Liver (tissue), 9 donors: Measurements from ENCODE around the gene MBNL2. TPM values are rescaled to one million over a fixed set of nuclear protein-coding genes. Genes with fewer than 3 reads are reported as not detected.

Source experiments
- DNase-seq: peaks from one replicate; pipeline ENCODE4 v3.0.0-alpha.2; 2017; ENCODE audit warnings: low spot score
- H3K27ac ChIP-seq, 2 donors: one replicate each; pipeline ENCODE4 v1.7.0; 2013; ENCODE audit warnings: inconsistent platforms in 2 of 2, low read length in 2 of 2, control low read depth in 1 of 2, low read depth in 1 of 2, mild to moderate bottlenecking in 1 of 2
- H3K27me3 ChIP-seq, 4 donors: one replicate each; pipeline versions ENCODE4 v1.6.1 to v1.7.0; 2013; ENCODE audit warnings: low read length in 3 of 4, inconsistent platforms in 1 of 4, mild to moderate bottlenecking in 1 of 4, moderate library complexity in 1 of 4; ENCODE audit not compliant: control insufficient read depth in 4 of 4, insufficient read depth in 4 of 4
- H3K36me3 ChIP-seq, 4 donors: one replicate each; pipeline versions ENCODE4 v1.6.1 to v1.7.0; 2013; ENCODE audit warnings: low read length in 3 of 4, mild to moderate bottlenecking in 3 of 4, low read depth in 1 of 4, moderate library complexity in 1 of 4; ENCODE audit not compliant: control insufficient read depth in 4 of 4, insufficient read depth in 3 of 4
- H3K4me1 ChIP-seq, 4 donors: one replicate each; pipeline versions ENCODE4 v1.6.1 to v1.7.0; 2013; ENCODE audit warnings: low read length in 3 of 4, mild to moderate bottlenecking in 3 of 4, moderate library complexity in 1 of 4; ENCODE audit not compliant: control insufficient read depth in 4 of 4, insufficient read depth in 4 of 4
- H3K4me3 ChIP-seq, 3 donors: one replicate each; pipeline versions ENCODE4 v1.6.1 to v1.7.0; 2013; ENCODE audit warnings: low read length in 3 of 3, control low read depth in 1 of 3, low read depth in 1 of 3, mild to moderate bottlenecking in 1 of 3
- H3K9ac ChIP-seq, 2 donors: one replicate each; pipeline ENCODE4 v1.7.0; 2013; ENCODE audit warnings: low read length in 2 of 2, mild to moderate bottlenecking in 2 of 2, moderate library complexity in 2 of 2, control low read depth in 1 of 2, low read depth in 1 of 2
- H3K9me3 ChIP-seq, 4 donors: one replicate each; pipeline versions ENCODE4 v1.6.1 to v1.7.0; 2013; ENCODE audit warnings: low read length in 3 of 4; ENCODE audit not compliant: control insufficient read depth in 4 of 4
- EGR1 ChIP-seq, 2 donors: IDR thresholded peaks; 2 replicates each; pipeline ENCODE4 v1.6.1; 2016 to 2018; ENCODE audit warnings: antibody characterized with exemption in 2 of 2, low read depth in 2 of 2
- FOXA1 ChIP-seq: IDR thresholded peaks from 2 replicates; pipeline ENCODE4 v1.6.1; 2016; ENCODE audit warnings: antibody characterized with exemption
- FOXA2 ChIP-seq: IDR thresholded peaks from 2 replicates; pipeline ENCODE4 v1.6.1; 2016; ENCODE audit warnings: antibody characterized with exemption
- GABPA ChIP-seq, 2 donors: IDR thresholded peaks in 1 of 2; conservative IDR thresholded peaks in 1 of 2; 2 replicates each; pipeline ENCODE4 v1.6.1; 2016; ENCODE audit warnings: antibody characterized with exemption in 2 of 2, mild to moderate bottlenecking in 1 of 2, moderate library complexity in 1 of 2
- HNF4A ChIP-seq, 2 donors: conservative IDR thresholded peaks; 2 replicates each; pipeline ENCODE4 v1.6.1; 2016; ENCODE audit warnings: antibody characterized with exemption in 2 of 2, mild to moderate bottlenecking in 2 of 2
- HNF4G ChIP-seq: IDR thresholded peaks from 2 replicates; pipeline ENCODE4 v1.6.1; 2016; ENCODE audit warnings: antibody characterized with exemption
- JUND ChIP-seq, 2 donors: IDR thresholded peaks; 2 replicates each; pipeline ENCODE4 v1.6.1; 2016; ENCODE audit warnings: antibody characterized with exemption in 2 of 2
- NR2F2 ChIP-seq: IDR thresholded peaks from 2 replicates; pipeline ENCODE4 v1.6.1; 2016; ENCODE audit warnings: antibody characterized with exemption
- RAD21 ChIP-seq, 2 donors: IDR thresholded peaks; 2 replicates each; pipeline ENCODE4 v1.6.1; 2016; ENCODE audit warnings: antibody characterized with exemption in 2 of 2, mild to moderate bottlenecking in 2 of 2
- RXRA ChIP-seq, 2 donors: IDR thresholded peaks; 2 replicates each; pipeline ENCODE4 v1.6.1; 2017 to 2018; ENCODE audit warnings: antibody characterized with exemption in 2 of 2, mild to moderate bottlenecking in 1 of 2
- SP1 ChIP-seq: IDR thresholded peaks from 2 replicates; pipeline ENCODE4 v1.6.1; 2018; ENCODE audit warnings: antibody characterized with exemption, mild to moderate bottlenecking
- TAF1 ChIP-seq: conservative IDR thresholded peaks from 2 replicates; pipeline ENCODE4 v1.6.1; 2016; ENCODE audit warnings: antibody characterized with exemption, mild to moderate bottlenecking
- YY1 ChIP-seq: IDR thresholded peaks from 2 replicates; pipeline ENCODE4 v1.6.1; 2016; ENCODE audit warnings: antibody characterized with exemption, mild to moderate bottlenecking
- WGBS: extraction: QIAGEN DNeasy Blood & Tissue Kit; methylation state at CpG from one replicate; pipeline ENCODE4 v1.1.7; 2013; 5-methylcytosine and 5-hydroxymethylcytosine counted together
- polyA plus RNA-seq, 2 donors: library from polyadenylated mRNA; stranded (reverse) in 1 of 2; unstranded in 1 of 2; fragments of 200-250 nt in 1 of 2; fragments of >200 nt in 1 of 2; fragmentation: Nextera tagmentation in 1 of 2; extraction: Ambion mirVana in 1 of 2; gene quantifications; one replicate each; pipeline versions ENCODE4 v1.2.1 to v1.2.3, GENCODE V29; 2013 to 2015
- total RNA-seq, 2 donors: library from RNA; depleted of rRNA; stranded (reverse); fragments of >200 nt; gene quantifications; one replicate each; pipeline ENCODE4 v1.2.3, GENCODE V29; 2014
- TF ChIP-seq, protein P1 (sequence below): IDR thresholded peaks from 2 replicates; pipeline ENCODE4 v1.6.1; 2016; ENCODE audit warnings: antibody characterized with exemption, mild to moderate bottlenecking
- TF ChIP-seq, protein P2 (sequence below): fragments of 150-350 bp; IDR thresholded peaks from 2 replicates; pipeline ENCODE4 v1.5.1; 2017; ENCODE audit warnings: improper control_type of control experiment, low read depth, low read length; ENCODE audit not compliant: missing input control
- TF ChIP-seq, protein P3 (sequence below): IDR thresholded peaks from 2 replicates; pipeline ENCODE4 v1.6.1; 2016; ENCODE audit warnings: antibody characterized with exemption
- TF ChIP-seq, protein P4 (sequence below): IDR thresholded peaks from 2 replicates; pipeline ENCODE4 v1.6.1; 2016; ENCODE audit warnings: antibody characterized with exemption
- TF ChIP-seq, protein P5 (sequence below): IDR thresholded peaks from 2 replicates; pipeline ENCODE4 v1.6.1; 2016; ENCODE audit warnings: antibody characterized with exemption
- donor health status: healthy.
- donor health status: healthy.
- donor health status: healthy.
- donor health status: healthy.
- donor health status: healthy.

MBNL2 gene, protein sequence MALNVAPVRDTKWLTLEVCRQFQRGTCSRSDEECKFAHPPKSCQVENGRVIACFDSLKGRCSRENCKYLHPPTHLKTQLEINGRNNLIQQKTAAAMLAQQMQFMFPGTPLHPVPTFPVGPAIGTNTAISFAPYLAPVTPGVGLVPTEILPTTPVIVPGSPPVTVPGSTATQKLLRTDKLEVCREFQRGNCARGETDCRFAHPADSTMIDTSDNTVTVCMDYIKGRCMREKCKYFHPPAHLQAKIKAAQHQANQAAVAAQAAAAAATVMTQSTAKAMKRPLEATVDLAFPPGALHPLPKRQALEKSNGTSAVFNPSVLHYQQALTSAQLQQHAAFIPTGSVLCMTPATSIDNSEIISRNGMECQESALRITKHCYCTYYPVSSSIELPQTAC
- 10 to 100 TPM; 16.0 to 49.6 TPM for total RNA-seq
- 10 to 100 TPM; 32.5 to 41.0 TPM for polyA plus RNA-seq

DNA sequence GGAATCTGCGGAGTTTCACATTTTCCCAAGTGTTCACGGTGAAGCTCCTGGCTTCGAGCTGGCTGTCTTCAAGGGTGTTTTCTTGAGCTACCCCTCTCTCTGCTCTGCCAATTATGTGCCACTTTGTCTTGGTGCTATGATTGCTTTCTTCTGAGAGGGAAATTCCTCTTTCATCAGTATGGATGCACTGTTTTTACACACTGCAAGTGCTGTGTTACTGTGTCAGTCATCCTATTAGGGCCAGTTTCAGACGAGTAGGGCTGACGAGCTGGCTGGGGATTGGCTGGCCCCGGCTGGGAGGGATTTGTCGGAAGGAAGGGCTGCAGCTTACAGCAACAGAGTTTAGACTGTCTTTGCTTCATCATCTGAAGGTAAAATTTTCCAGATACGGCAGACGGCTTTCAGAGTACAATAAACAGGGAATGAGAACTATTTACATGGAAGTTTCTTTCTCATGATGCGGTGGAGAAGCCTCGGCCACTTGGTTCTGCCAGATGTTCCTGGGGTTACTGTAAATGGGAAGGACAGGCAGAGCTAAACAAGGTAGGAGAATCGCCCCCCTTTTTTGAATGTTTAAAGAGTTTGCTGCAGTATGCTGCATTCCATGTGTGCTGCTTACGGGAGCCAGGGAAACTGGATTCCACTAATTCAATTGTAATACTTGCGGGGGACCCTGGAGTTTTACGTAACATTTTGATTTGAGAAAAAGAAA lies at the start of gene MBNL2:
TSS of gene MBNL2 (plus strand) at position 345 of the 712 bp plus-strand sequence. CDS start 53,903 bp downstream, outside the sequence.
- peak within 1 kb of the TSS; percentile 74 to 98 (median 96) for H3K4me3 ChIP-seq
- peaks cover 14 to 36% (median 20%) of the 10 kb centered on the region in 4 donors for H3K4me1 ChIP-seq
- H3K9ac ChIP-seq = peak within 1 kb of the TSS; percentile 99 to 100
- H3K27ac ChIP-seq = peak within 1 kb of the TSS; percentile 97 to 99
- H3K36me3 ChIP-seq = peaks cover 0 to 1% (median 0%) of the 10 kb centered on the region in 4 donors
- H3K9me3 ChIP-seq = no peaks in the 10 kb centered on the region
- no peaks in the 10 kb centered on the region for H3K27me3 ChIP-seq
- peak; percentile 83 for DNase-seq
- 9% methylated on average over 15 of the region's 15 CpGs for WGBS
- TF ChIP-seq JUND (IDR thresholded peaks at IDR 0.05) = peak; percentile 25 to 51
- TF ChIP-seq, protein P1, sequence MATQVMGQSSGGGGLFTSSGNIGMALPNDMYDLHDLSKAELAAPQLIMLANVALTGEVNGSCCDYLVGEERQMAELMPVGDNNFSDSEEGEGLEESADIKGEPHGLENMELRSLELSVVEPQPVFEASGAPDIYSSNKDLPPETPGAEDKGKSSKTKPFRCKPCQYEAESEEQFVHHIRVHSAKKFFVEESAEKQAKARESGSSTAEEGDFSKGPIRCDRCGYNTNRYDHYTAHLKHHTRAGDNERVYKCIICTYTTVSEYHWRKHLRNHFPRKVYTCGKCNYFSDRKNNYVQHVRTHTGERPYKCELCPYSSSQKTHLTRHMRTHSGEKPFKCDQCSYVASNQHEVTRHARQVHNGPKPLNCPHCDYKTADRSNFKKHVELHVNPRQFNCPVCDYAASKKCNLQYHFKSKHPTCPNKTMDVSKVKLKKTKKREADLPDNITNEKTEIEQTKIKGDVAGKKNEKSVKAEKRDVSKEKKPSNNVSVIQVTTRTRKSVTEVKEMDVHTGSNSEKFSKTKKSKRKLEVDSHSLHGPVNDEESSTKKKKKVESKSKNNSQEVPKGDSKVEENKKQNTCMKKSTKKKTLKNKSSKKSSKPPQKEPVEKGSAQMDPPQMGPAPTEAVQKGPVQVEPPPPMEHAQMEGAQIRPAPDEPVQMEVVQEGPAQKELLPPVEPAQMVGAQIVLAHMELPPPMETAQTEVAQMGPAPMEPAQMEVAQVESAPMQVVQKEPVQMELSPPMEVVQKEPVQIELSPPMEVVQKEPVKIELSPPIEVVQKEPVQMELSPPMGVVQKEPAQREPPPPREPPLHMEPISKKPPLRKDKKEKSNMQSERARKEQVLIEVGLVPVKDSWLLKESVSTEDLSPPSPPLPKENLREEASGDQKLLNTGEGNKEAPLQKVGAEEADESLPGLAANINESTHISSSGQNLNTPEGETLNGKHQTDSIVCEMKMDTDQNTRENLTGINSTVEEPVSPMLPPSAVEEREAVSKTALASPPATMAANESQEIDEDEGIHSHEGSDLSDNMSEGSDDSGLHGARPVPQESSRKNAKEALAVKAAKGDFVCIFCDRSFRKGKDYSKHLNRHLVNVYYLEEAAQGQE = peak; percentile 94
- TF ChIP-seq, protein P2, sequence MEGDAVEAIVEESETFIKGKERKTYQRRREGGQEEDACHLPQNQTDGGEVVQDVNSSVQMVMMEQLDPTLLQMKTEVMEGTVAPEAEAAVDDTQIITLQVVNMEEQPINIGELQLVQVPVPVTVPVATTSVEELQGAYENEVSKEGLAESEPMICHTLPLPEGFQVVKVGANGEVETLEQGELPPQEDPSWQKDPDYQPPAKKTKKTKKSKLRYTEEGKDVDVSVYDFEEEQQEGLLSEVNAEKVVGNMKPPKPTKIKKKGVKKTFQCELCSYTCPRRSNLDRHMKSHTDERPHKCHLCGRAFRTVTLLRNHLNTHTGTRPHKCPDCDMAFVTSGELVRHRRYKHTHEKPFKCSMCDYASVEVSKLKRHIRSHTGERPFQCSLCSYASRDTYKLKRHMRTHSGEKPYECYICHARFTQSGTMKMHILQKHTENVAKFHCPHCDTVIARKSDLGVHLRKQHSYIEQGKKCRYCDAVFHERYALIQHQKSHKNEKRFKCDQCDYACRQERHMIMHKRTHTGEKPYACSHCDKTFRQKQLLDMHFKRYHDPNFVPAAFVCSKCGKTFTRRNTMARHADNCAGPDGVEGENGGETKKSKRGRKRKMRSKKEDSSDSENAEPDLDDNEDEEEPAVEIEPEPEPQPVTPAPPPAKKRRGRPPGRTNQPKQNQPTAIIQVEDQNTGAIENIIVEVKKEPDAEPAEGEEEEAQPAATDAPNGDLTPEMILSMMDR = no peak
- TF ChIP-seq GABPA (IDR thresholded peaks at IDR 0.05 in 1 of 2, conservative IDR thresholded peaks at IDR 0.05 in 1 of 2) = no peak
- no peak for TF ChIP-seq NR2F2
- TF ChIP-seq, protein P3, sequence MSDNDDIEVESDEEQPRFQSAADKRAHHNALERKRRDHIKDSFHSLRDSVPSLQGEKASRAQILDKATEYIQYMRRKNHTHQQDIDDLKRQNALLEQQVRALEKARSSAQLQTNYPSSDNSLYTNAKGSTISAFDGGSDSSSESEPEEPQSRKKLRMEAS = peak; percentile 22
- no peak for TF ChIP-seq FOXA1
- TF ChIP-seq HNF4A (conservative IDR thresholded peaks at IDR 0.05) = peak in 1 of 2 donors; percentile 20
- peak; percentile 43 to 53 for TF ChIP-seq RAD21 (IDR thresholded peaks at IDR 0.05)
- no peak for TF ChIP-seq HNF4G
- no peak for TF ChIP-seq FOXA2
- TF ChIP-seq YY1 = peak; percentile 70
- TF ChIP-seq, protein P4, sequence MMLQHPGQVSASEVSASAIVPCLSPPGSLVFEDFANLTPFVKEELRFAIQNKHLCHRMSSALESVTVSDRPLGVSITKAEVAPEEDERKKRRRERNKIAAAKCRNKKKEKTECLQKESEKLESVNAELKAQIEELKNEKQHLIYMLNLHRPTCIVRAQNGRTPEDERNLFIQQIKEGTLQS = no peak
- TF ChIP-seq, protein P5, sequence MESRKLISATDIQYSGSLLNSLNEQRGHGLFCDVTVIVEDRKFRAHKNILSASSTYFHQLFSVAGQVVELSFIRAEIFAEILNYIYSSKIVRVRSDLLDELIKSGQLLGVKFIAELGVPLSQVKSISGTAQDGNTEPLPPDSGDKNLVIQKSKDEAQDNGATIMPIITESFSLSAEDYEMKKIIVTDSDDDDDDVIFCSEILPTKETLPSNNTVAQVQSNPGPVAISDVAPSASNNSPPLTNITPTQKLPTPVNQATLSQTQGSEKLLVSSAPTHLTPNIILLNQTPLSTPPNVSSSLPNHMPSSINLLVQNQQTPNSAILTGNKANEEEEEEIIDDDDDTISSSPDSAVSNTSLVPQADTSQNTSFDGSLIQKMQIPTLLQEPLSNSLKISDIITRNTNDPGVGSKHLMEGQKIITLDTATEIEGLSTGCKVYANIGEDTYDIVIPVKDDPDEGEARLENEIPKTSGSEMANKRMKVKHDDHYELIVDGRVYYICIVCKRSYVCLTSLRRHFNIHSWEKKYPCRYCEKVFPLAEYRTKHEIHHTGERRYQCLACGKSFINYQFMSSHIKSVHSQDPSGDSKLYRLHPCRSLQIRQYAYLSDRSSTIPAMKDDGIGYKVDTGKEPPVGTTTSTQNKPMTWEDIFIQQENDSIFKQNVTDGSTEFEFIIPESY = no peak
- peak; percentile 48 for TF ChIP-seq SP1
- TF ChIP-seq TAF1 = peak; percentile 99
- TF ChIP-seq RXRA (IDR thresholded peaks at IDR 0.05) = peak in 1 of 2 donors; percentile 7
- no peak for TF ChIP-seq EGR1 (IDR thresholded peaks at IDR 0.05; ENCODE audit: low read depth in 2 of 2)
